ENCODE data around the gene GALNT9.

DNA sequence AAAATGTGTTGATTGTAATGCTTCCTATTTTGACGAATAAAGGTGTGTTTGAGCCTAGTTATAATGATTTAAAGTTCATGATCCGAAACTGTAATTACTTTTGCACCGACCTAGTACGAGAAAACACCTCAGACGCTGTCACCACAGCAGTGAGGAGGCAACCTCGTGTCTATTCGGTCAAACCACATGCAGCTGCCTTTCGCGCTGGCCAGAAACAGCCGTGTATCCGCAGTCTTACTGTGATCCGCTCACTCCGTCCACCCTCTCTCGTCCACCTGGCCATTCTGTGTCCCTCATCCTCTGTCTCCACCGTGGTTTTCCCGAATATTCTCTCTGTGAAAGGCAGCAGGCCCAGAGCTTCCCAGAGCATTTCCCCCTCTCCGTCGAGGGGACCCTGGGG lies 118.1 kb downstream of the GALNT9 start:
- TF ChIP-seq ARNTL (CRISPR knock-in tag; IDR thresholded peaks at IDR 0.05; ENCODE audit: borderline replicate concordance, low read depth) (no peak), PPARA (CRISPR knock-in tag; IDR thresholded peaks at IDR 0.05; ENCODE audit: borderline replicate concordance) (no peak)
